ENCODE data around the gene FES.
A peak's percentile ranks its signal among the peaks of the same experiment; 100 is the strongest.

The FES gene

GRCh38 chr15:90930861-90931574, 46.7 kb downstream of the FES start:
- no peak for DNase-seq (ENCODE audit: low read depth)

GRCh38 chr15:90931575-90931827, 47.2 kb downstream of the FES start:
- DNase-seq (ENCODE audit: low read depth) = no peak

DNA sequence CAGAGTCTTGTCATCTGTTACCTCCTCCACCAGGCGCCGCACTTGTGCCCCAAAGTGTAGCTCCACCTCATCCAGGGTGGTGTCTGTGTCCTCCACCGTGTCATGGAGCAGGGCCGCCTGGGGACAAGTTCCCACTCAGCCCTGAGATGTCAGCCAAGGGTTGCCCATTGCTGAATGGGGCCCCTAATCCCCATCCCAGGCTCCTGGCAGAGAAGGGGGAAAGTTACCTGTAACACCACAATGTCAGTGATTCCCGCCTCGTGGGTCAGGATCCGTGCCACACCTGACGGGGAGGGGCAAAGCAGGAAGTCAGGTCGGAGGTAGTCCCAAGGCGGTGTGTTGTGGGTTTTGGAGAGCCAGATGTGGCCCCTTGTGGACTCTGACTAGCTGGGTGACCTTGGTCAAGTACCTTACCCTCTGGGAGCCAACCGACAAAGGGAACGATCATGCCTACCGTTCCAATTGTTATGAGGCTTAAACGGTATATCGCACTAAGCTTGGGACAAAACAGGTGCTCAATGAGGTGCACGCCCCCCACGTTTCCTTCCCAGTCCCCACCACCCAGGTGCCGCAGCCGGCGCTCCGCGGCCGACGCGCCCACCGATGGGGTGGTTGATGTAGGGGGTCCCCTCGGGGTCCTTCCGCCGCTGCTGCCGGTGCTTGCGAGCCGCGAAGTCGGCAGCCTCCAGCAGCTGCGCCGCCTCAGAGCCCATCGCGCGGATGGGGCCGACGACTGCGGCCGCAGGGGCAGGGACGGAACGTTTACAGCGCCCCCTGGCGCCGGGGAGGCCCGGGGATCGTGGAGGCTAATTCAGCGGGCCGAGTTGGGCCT, 47.7 kb downstream of the FES start, which contains the start of gene HDDC3:
HDDC3 (minus strand) TSS at position 722 of the 832 bp plus-strand sequence; CDS start at position 713, 9 bp downstream.
- DNase-seq (ENCODE audit: low read depth) = peak; percentile 60

GRCh38 chr15:90932660-90932991, 48.3 kb downstream of the FES start:
- no peak for DNase-seq (ENCODE audit: low read depth)

DNA sequence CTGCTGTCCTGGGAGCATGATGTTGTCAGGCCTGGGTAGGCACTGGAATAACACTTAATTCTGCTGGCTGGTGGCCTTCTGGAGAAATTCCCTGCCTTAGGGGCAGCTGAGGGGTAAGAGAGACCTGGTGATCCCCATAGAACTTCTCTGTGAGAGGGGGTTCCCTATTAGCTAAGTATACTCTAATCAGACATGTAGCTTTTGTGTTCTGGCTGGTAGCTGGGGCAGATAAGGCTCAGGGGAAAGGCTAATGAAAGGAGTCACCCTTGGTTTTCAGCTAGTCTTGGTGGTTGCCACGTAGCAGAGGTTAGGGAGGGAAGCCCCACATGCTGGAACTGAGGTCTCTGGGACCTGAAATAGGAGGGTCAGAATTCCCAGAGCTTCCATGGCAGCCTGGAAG, 49.0 kb downstream of the FES start:
- DNase-seq (ENCODE audit: low read depth) = no peak

GRCh38 chr15:90934256-90934948, 50.1 kb downstream of the FES start:
- peak; percentile 75 for DNase-seq (ENCODE audit: low read depth)

- peak; percentile 55 for DNase-seq (ENCODE audit: low read depth)
These were observed 50.8 kb downstream of the FES start, which contains the start of gene UNC45A for GRCh38 chr15:90934949-90935751. TSS of gene UNC45A (plus strand) at chr15:90935285. CDS start at chr15:90935325, 40 bp downstream.

DNA sequence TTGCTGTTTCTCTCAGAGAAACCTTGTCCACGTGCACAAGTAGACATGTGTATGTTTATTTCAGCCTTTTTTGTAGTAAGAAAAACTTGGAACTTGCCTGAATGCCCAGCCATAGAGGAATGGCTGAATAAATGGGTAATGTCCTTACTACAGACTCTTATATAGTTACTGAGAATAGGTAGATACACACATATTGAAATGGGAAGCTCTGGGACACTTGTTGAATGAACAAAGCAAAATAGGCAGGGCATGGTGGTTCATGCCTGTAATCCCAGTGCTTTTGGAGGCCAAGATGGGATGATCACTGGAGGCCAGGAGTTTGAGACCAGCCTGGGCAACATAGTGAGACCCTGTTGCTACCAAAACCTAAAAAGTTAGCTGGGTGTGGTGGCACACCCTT, 52.5 kb downstream of the FES start:
- DNase-seq (ENCODE audit: low read depth) = no peak

GRCh38 chr15:90938261-90938660, 54.0 kb downstream of the FES start:
- DNase-seq (ENCODE audit: low read depth) = no peak

DNA sequence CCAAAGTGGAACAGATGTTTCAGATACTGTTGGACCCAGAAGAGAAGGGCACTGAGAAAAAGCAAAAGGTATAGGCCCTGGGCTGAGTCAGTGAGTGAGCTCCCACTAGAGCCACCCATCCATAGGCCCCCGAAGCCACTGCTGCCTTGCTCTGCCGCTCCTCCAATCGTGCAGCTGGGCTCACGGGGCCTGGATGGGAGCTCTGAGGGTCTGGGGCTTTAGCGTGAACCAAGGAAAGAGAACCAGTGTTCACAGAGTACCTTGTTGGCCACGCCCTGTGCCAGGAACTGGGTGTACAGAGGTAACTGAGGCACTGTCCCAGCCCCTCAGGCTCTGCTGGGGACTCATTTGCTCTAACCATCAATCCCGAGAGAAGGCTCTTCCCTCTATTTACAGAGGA, 55.5 kb downstream of the FES start:
- no peak for DNase-seq (ENCODE audit: low read depth)

- DNase-seq (ENCODE audit: low read depth) = no peak
These were observed 56.7 kb downstream of the FES start for GRCh38 chr15:90941038-90941437.

DNA sequence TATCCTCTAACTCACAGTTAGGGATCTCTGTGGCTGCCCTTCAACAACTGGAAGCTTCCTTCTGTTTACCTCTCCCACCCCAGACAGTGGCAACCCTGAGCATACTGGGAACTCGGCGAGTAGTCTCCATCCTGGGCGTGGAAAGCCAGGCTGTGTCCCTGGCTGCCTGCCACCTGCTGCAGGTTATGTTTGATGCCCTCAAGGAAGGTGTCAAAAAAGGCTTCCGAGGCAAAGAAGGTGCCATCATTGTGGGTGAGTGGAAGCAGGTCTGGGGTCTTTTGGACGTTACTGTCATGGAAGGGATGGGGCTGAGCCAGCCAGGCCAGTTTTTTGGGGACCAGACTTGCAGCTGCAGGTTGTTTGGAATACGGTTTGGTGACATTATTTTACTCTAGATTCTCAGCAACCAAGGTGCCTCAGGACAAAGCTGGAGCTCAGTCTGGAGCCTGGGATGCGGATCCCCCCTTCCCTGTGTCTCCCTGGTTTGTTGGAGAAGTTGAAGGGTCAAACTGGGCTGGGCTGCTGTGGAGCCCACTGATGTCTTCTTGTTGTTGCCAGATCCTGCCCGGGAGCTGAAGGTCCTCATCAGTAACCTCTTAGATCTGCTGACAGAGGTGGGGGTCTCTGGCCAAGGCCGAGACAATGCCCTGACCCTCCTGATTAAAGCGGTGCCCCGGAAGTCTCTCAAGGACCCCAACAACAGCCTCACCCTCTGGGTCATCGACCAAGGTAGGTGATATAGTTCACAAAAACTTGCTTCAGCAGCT, 58.2 kb downstream of the FES start:
- DNase-seq (ENCODE audit: low read depth) = no peak

- DNase-seq (ENCODE audit: low read depth) = no peak
These were observed 60.8 kb downstream of the FES start for GRCh38 chr15:90945091-90945490.
